HepG2 (cell line): Measurements from ENCODE around the gene FRMD8. TPM values are rescaled to one million over a fixed set of nuclear protein-coding genes. Genes with fewer than 3 reads are reported as not detected.

Experiments used
- ATAC-seq: fragments of 200-7000 bp; cut with Tn5 transposase; 3 replicates; pipeline ENCODE4 v1.9.1; 2020; ENCODE audit warnings: mild to moderate bottlenecking, moderate library complexity
- BruUV-seq: library from RNA; stranded (reverse); fragments of 400-500 nt; replicated peaks from 2 replicates; lab custom pipeline; 2021; lab: Mats Ljungman, UMichigan
- CTCF ChIA-PET: fragments of 300-600 bp; formaldehyde crosslinking; extraction: SDS; loops from one replicate; lab custom pipeline; 2021; ENCODE audit warnings: low total read pairs, inconsistent platforms, low intra/inter-chr PET ratio; lab: Yijun Ruan, JAX
- POLR2A ChIA-PET: fragments of 350-600 bp; sonication (Branson Sonifier 250); formaldehyde crosslinking; loops from one replicate; lab custom pipeline; 2020; ENCODE audit warnings: antibody characterized with exemption, inconsistent platforms; lab: Yijun Ruan, JAX
- DNase-seq: peaks from one replicate; pipeline ENCODE4 v3.0.0-alpha.2; 2015; ENCODE audit warnings: low spot score
- FAIRE-seq: peaks from 3 replicates; lab custom pipeline; 2011; peaks lifted over from hg19 to GRCh38; lab: Jason Lieb, UNC
- H2AFZ ChIP-seq: one replicate; pipeline ENCODE4 v1.6.1; 2011; ENCODE audit warnings: low read length, inconsistent platforms
- H3K27ac ChIP-seq: fragments of 300-600 bp; 3 replicates; pipeline ENCODE4 v1.8.0; 2011; ENCODE audit warnings: mixed run types, mild to moderate bottlenecking, mixed read lengths, low read length, inconsistent platforms; ENCODE audit not compliant: insufficient read depth; ENCODE audit errors: extremely low read length
- H3K27me3 ChIP-seq, 2 experiments: fragments of 200-600 bp in 1 of 2; 2 replicates in 1 of 2; 3 replicates in 1 of 2; pipeline versions ENCODE4 v1.6.0 to v1.8.0; 2011; ENCODE audit warnings: low read length in 2 of 2, mild to moderate bottlenecking in 2 of 2, moderate library complexity in 2 of 2, inconsistent platforms in 1 of 2; ENCODE audit not compliant: insufficient read depth in 2 of 2, control insufficient read depth in 1 of 2
- H3K36me3 ChIP-seq, 2 experiments: fragments of 200-600 bp in 1 of 2; replicated peaks in 1 of 2; 2 replicates in 1 of 2; 3 replicates in 1 of 2; pipeline versions ENCODE4 v1.5.1 to v1.8.0; 2011; ENCODE audit warnings: low read length in 2 of 2, inconsistent platforms in 1 of 2; ENCODE audit not compliant: insufficient read depth in 2 of 2, control insufficient read depth in 1 of 2
- H3K4me1 ChIP-seq: 2 replicates; pipeline ENCODE4 v1.5.1; 2012; ENCODE audit warnings: low read length, inconsistent platforms; ENCODE audit not compliant: insufficient read depth
- H3K4me2 ChIP-seq: 2 replicates; pipeline ENCODE4 v1.6.0; 2011; ENCODE audit warnings: low read depth, low read length, inconsistent platforms
- H3K4me3 ChIP-seq, 3 experiments: fragments of 200-600 bp in 1 of 3; sonication (generic), shearing (Covaris generic) in 1 of 3; replicated peaks in 1 of 3; 2 replicates each; pipeline ENCODE4 v1.5.1; 2011 to 2016; ENCODE audit warnings: low read length in 3 of 3, inconsistent platforms in 2 of 3, low read depth in 2 of 3, mild to moderate bottlenecking in 2 of 3, control low read depth in 1 of 3, mixed read lengths in 1 of 3; ENCODE audit not compliant: insufficient read depth in 1 of 3
- H3K79me2 ChIP-seq: one replicate; pipeline ENCODE4 v1.6.1; 2011; ENCODE audit warnings: low read length, inconsistent platforms; ENCODE audit not compliant: insufficient read depth
- H3K9ac ChIP-seq: 2 replicates; pipeline ENCODE4 v1.6.0; 2011; ENCODE audit warnings: mild to moderate bottlenecking, low read depth, low read length, inconsistent platforms; ENCODE audit not compliant: insufficient read depth
- H3K9me3 ChIP-seq: 2 replicates; pipeline ENCODE4 v1.5.1; 2012; ENCODE audit warnings: mild to moderate bottlenecking, low read length
- H4K20me1 ChIP-seq: 2 replicates; pipeline ENCODE4 v1.6.0; 2011; ENCODE audit warnings: inconsistent platforms, mild to moderate bottlenecking, low read length, moderate library complexity; ENCODE audit not compliant: insufficient read depth
- AGO2 ChIP-seq: fragments of 200-400 bp; formaldehyde crosslinking; optimal IDR thresholded peaks from 2 replicates; pipeline ENCODE3; 2017; ENCODE audit warnings: mild to moderate bottlenecking, low read depth, low read length, moderate library complexity
- CHD2 ChIP-seq: IDR thresholded peaks from 2 replicates; pipeline ENCODE4 v1.6.1; 2011; ENCODE audit warnings: low read depth, low read length, improper control_type of control experiment
- PAF1 ChIP-seq: IDR thresholded peaks from 2 replicates; pipeline ENCODE4 v1.6.1; 2016; ENCODE audit warnings: missing genetic modification reagents, missing compliant biosample characterization
- POLR2A ChIP-seq, 2 experiments: IDR thresholded peaks; 2 replicates each; pipeline ENCODE4 v1.6.1; 2011; ENCODE audit warnings: low read depth in 2 of 2, low read length in 2 of 2, mild to moderate bottlenecking in 1 of 2, moderate library complexity in 1 of 2; ENCODE audit not compliant: insufficient read depth in 1 of 2
- POLR2AphosphoS2 ChIP-seq: IDR thresholded peaks from 2 replicates; pipeline ENCODE4 v1.6.1; 2011; ENCODE audit warnings: low read depth, low read length, improper control_type of control experiment
- POLR2G ChIP-seq: fragments of 200-400 bp; formaldehyde crosslinking; IDR thresholded peaks from 2 replicates; pipeline ENCODE4 v1.6.1; 2018; ENCODE audit warnings: mild to moderate bottlenecking, low read depth, low read length, moderate library complexity
- RBAK ChIP-seq: sonication (generic); formaldehyde crosslinking; IDR thresholded peaks from 2 replicates; pipeline ENCODE4 v1.5.1; 2020; ENCODE audit warnings: mild to moderate bottlenecking, missing genetic modification reagents
- RBM22 ChIP-seq: fragments of 200-400 bp; formaldehyde crosslinking; optimal IDR thresholded peaks from 2 replicates; pipeline ENCODE3; 2017; ENCODE audit warnings: mild to moderate bottlenecking, low read length, moderate library complexity
- RXRB ChIP-seq: IDR thresholded peaks from 2 replicates; pipeline ENCODE4 v1.6.1; 2016; ENCODE audit warnings: borderline replicate concordance, missing genetic modification reagents, missing compliant biosample characterization
- WGBS: methylation state at CpG from one replicate; pipeline ENCODE4 v1.1.6; 2017; ENCODE audit warnings: low lambda C conversion rate; 5-methylcytosine and 5-hydroxymethylcytosine counted together
- in situ Hi-C: cut with HindIII; loops from 2 replicates; pipeline ENCODE4 v1.10.0; 2017; ENCODE audit warnings: low pct_unique_long_range_greater_than_20kb; ENCODE audit not compliant: extremely low pct_ligation_motif_present
- intact Hi-C: fragments of 100-400 bp; cut with micrococcal nuclease; formaldehyde crosslinking; loops from one replicate; pipeline ENCODE4 v1.10.0; 2022; ENCODE audit not compliant: unreplicated experiment
- polyA plus RNA-seq, 8 experiments: library from polyadenylated mRNA; depleted of rRNA in 3 of 8; stranded (reverse) in 7 of 8; unstranded in 1 of 8; fragments of >200 nt; fragmentation: Illumina TruSeq in 4 of 8; extraction: Trizol in 4 of 8; gene quantifications; 2 replicates each; pipeline versions ENCODE4 v1.2.1 to v1.2.3, GENCODE V29; 2011 to 2016; ENCODE audit warnings: low read depth in 4 of 8, missing spikeins in 1 of 8, mixed read lengths in 1 of 8; ENCODE audit not compliant: insufficient read depth in 1 of 8
- total RNA-seq, 5 experiments: library from RNA; depleted of rRNA; stranded (reverse); fragments of >200 nt; fragmentation: Illumina TruSeq; extraction: Trizol; gene quantifications; 2 replicates each; pipeline ENCODE4 v1.2.3, GENCODE V29; 2016; ENCODE audit warnings: low read depth in 1 of 5
- TF ChIP-seq, protein P1 (sequence below): sonication (generic); formaldehyde crosslinking; IDR thresholded peaks from 2 replicates; pipeline ENCODE4 v1.8.0; 2022; ENCODE audit warnings: mild to moderate bottlenecking, missing genetic modification reagents; ENCODE audit not compliant: insufficient replicate concordance
- TF ChIP-seq, protein P2 (sequence below): sonication (generic); formaldehyde crosslinking; IDR thresholded peaks from one replicate; pipeline ENCODE4 v1.5.1; 2020; ENCODE audit warnings: mild to moderate bottlenecking, missing genetic modification reagents; ENCODE audit errors: not compliant biosample characterization

FRMD8 gene
- total and polyA plus RNA-seq, 2 of the 13 experiments (the other 11 are each of a cell fraction or from before 2014, with no cell fraction given) = 5.8 to 20.6 TPM

DNA sequence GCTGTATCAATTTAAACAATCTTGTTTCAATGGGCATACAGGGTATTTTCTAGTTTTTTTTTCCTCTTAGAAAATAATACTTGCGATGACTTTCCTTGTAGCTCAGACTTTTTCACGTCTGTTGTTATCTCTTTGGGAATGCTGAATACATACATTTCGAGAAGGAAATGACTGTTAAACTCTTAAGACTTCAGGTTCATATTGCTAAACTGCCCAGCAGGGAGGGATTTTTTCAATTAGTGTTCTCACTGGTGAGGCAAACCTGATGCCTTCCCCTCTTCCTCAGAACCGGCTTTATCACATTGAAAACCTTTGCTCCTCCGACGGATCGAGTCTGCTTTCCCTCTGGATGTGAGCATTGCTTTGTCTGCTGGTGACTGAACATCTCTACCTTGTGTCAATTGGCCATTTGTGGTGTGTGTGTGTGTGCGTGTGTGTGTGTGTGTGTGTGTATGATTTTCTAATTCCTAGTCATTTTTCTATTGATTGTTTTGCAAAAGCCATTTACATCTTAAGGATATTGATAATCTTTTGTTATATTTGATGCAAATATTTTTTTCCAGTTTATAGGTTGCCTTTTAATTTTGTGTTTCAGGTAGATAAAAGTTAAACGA, 42.7 kb downstream of the FRMD8 start:
- Histone ChIP-seq H4K20me1 (peaks cover 100% of the 10 kb centered on the region), H3K4me3 (peak overlapping the region in 2 of 3 experiments; percentile 14 to 42; a peak in 1 of 6 replicates)
- DNase-seq = no peak
- TF ChIP-seq POLR2A (IDR thresholded peaks at IDR 0.05; ENCODE audit: insufficient read depth in 1 of 2, low read depth in 2 of 2, low read length in 2 of 2) (peak; percentile 55 to 85; a peak in 2 of 4 replicates), POLR2G (peak; percentile 60; the same call in 1 of the 2 replicates), POLR2AphosphoS2 (peak; percentile 98), RBM22 (peak; percentile 98), CHD2 (peak; percentile 57), AGO2 (peak; percentile 41), PAF1 (peak; percentile 79), RBAK (no peak), RXRB (CRISPR knock-in tag) (no peak)
- TF ChIP-seq, protein P1, sequence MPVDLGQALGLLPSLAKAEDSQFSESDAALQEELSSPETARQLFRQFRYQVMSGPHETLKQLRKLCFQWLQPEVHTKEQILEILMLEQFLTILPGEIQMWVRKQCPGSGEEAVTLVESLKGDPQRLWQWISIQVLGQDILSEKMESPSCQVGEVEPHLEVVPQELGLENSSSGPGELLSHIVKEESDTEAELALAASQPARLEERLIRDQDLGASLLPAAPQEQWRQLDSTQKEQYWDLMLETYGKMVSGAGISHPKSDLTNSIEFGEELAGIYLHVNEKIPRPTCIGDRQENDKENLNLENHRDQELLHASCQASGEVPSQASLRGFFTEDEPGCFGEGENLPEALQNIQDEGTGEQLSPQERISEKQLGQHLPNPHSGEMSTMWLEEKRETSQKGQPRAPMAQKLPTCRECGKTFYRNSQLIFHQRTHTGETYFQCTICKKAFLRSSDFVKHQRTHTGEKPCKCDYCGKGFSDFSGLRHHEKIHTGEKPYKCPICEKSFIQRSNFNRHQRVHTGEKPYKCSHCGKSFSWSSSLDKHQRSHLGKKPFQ = peak; percentile 48
- TF ChIP-seq, protein P2, sequence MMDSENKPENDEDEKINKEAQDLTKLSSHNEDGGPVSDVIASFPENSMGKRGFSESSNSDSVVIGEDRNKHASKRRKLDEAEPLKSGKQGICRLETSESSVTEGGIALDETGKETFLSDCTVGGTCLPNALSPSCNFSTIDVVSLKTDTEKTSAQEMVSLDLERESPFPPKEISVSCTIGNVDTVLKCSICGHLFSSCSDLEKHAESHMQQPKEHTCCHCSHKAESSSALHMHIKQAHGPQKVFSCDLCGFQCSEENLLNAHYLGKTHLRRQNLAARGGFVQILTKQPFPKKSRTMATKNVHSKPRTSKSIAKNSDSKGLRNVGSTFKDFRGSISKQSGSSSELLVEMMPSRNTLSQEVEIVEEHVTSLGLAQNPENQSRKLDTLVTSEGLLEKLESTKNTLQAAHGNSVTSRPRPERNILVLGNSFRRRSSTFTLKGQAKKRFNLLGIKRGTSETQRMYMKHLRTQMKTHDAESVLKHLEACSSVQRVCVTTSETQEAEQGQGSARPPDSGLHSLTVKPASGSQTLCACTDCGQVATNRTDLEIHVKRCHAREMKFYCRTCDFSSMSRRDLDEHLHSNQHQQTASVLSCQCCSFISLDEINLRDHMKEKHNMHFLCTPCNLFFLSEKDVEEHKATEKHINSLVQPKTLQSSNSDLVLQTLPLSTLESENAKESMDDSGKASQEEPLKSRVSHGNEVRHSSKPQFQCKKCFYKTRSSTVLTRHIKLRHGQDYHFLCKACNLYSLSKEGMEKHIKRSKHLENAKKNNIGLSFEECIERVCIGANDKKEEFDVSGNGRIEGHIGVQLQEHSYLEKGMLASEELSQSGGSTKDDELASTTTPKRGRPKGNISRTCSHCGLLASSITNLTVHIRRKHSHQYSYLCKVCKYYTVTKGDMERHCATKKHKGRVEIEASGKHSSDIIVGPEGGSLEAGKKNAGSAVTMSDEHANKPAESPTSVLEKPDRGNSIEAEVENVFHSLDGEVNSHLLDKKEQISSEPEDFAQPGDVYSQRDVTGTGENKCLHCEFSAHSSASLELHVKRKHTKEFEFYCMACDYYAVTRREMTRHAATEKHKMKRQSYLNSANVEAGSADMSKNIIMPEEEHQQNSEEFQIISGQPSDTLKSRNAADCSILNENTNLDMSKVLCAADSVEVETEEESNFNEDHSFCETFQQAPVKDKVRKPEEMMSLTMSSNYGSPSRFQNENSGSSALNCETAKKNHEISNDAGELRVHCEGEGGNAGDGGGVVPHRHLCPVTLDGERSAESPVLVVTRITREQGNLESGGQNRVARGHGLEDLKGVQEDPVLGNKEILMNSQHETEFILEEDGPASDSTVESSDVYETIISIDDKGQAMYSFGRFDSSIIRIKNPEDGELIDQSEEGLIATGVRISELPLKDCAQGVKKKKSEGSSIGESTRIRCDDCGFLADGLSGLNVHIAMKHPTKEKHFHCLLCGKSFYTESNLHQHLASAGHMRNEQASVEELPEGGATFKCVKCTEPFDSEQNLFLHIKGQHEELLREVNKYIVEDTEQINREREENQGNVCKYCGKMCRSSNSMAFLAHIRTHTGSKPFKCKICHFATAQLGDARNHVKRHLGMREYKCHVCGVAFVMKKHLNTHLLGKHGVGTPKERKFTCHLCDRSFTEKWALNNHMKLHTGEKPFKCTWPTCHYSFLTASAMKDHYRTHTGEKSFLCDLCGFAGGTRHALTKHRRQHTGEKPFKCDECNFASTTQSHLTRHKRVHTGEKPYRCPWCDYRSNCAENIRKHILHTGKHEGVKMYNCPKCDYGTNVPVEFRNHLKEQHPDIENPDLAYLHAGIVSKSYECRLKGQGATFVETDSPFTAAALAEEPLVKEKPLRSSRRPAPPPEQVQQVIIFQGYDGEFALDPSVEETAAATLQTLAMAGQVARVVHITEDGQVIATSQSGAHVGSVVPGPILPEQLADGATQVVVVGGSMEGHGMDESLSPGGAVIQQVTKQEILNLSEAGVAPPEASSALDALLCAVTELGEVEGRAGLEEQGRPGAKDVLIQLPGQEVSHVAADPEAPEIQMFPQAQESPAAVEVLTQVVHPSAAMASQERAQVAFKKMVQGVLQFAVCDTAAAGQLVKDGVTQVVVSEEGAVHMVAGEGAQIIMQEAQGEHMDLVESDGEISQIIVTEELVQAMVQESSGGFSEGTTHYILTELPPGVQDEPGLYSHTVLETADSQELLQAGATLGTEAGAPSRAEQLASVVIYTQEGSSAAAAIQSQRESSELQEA (CRISPR knock-in tag) = no peak

More for the DNA sequence above, 42.7 kb downstream of the FRMD8 start:
- Histone ChIP-seq H3K9ac (no peak overlapping the region), H3K27ac (peak overlapping the region; percentile 41), H3K79me2 (peaks cover 82% of the 10 kb centered on the region), H2AFZ (no peak overlapping the region), H3K27me3 (no peaks in the 10 kb centered on the region; a peak in 1 of 5 replicates), H3K4me2 (peak overlapping the region; percentile 95), H3K9me3 (no peaks in the 10 kb centered on the region), H3K36me3 (peaks cover 2 to 3% of the 10 kb centered on the region in 2 experiments; a peak in 4 of 5 replicates), H3K4me1 (peaks cover 74% of the 10 kb centered on the region)
- CTCF ChIA-PET = no interaction called here
- in situ Hi-C loops = no loop called here
- no TSS peak for BruUV-seq
- POLR2A ChIA-PET = interaction anchor here (1.9 to 17.8 kb wide), 3 partner anchors 11 to 74 kb away, joined by 8 to 952 read pairs (median 147); partner anchors contain the start of gene MALAT1
- 20% methylated on average over 9 of the region's 9 CpGs for WGBS
- FAIRE-seq = peak; percentile 42
- ATAC-seq = no peak
- intact Hi-C loops = no loop called here
